Stomach (tissue), 4 donors: ENCODE measurements around the gene RBBP4.

Source experiments
- POLR2A ChIP-seq, 4 donors: fragments of 450-650 bp; IDR thresholded peaks; one replicate each; pipeline ENCODE4 v1.6.1; 2016; ENCODE audit warnings: antibody characterized with exemption in 4 of 4, control low read depth in 2 of 4, mild to moderate bottlenecking in 1 of 4, moderate library complexity in 1 of 4
- POLR2AphosphoS5 ChIP-seq, 3 donors: sonication (generic); formaldehyde crosslinking; IDR thresholded peaks; one replicate each; pipeline ENCODE4 v1.6.1; 2016; ENCODE audit warnings: antibody characterized with exemption in 3 of 3

DNA sequence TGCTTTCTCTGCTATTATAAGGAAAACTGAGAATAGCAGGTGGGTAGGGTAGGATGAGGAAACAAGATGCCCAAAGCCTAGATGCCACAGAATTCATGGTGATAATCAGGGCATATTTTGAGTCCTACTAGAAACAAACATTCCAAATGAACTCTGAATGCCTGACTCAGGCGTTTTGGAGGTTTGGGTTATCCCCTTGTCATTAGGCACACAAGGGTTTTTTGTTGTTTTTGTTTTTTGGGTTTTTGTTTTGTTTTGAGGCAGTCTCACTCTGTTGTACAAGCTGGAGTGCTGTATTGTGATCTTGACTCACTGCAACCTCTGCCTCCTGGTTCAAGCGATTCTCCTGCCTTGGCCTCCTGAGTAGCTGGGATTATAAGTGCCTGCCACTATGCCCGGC is 32.4 kb downstream of the RBBP4 start:
- TF ChIP-seq POLR2A (IDR thresholded peaks at IDR 0.05) (no peak), POLR2AphosphoS5 (IDR thresholded peaks at IDR 0.05) (no peak)
